HepG2 (cell line): Measurements from ENCODE around the gene HSPA1B. TPM values are rescaled to one million over a fixed set of nuclear protein-coding genes. Genes with fewer than 3 reads are reported as not detected.

ENCODE experiments used
- AGO1 ChIP-seq: fragments of 200-400 bp; formaldehyde crosslinking; IDR thresholded peaks from 2 replicates; pipeline ENCODE4 v1.6.1; 2017; ENCODE audit warnings: mild to moderate bottlenecking, low read depth, low read length, moderate library complexity; ENCODE audit not compliant: poor library complexity, severe bottlenecking
- BCLAF1 ChIP-seq: fragments of 450-650 bp; IDR thresholded peaks from 2 replicates; pipeline ENCODE4 v1.6.1; 2017; ENCODE audit warnings: mild to moderate bottlenecking
- CENPX ChIP-seq: sonication (generic); formaldehyde crosslinking; IDR thresholded peaks from 2 replicates; pipeline ENCODE4 v1.9.0; 2021; ENCODE audit warnings: mild to moderate bottlenecking, missing genetic modification reagents, moderate library complexity
- DZIP1 ChIP-seq: sonication (generic); formaldehyde crosslinking; IDR thresholded peaks from 2 replicates; pipeline ENCODE4 v1.5.0; 2020; ENCODE audit warnings: mild to moderate bottlenecking, missing genetic modification reagents
- GPBP1L1 ChIP-seq: sonication (generic); formaldehyde crosslinking; IDR thresholded peaks from 2 replicates; pipeline ENCODE4 v1.5.0; 2020; ENCODE audit warnings: mild to moderate bottlenecking, missing genetic modification reagents
- IRX3 ChIP-seq: sonication (generic); formaldehyde crosslinking; IDR thresholded peaks from 2 replicates; pipeline ENCODE4 v1.8.1; 2023; ENCODE audit warnings: mild to moderate bottlenecking, low read depth, missing genetic modification reagents, borderline replicate concordance
- KDM5B ChIP-seq: sonication (generic); formaldehyde crosslinking; IDR thresholded peaks from 2 replicates; pipeline ENCODE4 v1.4.0; 2020; ENCODE audit warnings: missing genetic modification reagents, mild to moderate bottlenecking, borderline replicate concordance
- PRDM10 ChIP-seq: sonication (generic); formaldehyde crosslinking; IDR thresholded peaks from 2 replicates; pipeline ENCODE4 v1.4.0; 2020; ENCODE audit warnings: low read depth, missing genetic modification reagents
- SRY ChIP-seq: sonication (generic); formaldehyde crosslinking; IDR thresholded peaks from 2 replicates; pipeline ENCODE4 v1.8.0; 2022; ENCODE audit warnings: mild to moderate bottlenecking, missing genetic modification reagents
- TFE3 ChIP-seq: IDR thresholded peaks from 2 replicates; pipeline ENCODE4 v1.6.1; 2016
- XRCC5 ChIP-seq: fragments of 200-400 bp; formaldehyde crosslinking; optimal IDR thresholded peaks from 2 replicates; pipeline ENCODE3; 2017; ENCODE audit warnings: mild to moderate bottlenecking, low read length
- ZNF12 ChIP-seq: sonication (generic); formaldehyde crosslinking; IDR thresholded peaks from 2 replicates; pipeline ENCODE4 v1.5.0; 2020; ENCODE audit warnings: missing genetic modification reagents
- ZNF335 ChIP-seq: sonication (generic); formaldehyde crosslinking; IDR thresholded peaks from 2 replicates; pipeline ENCODE4 v1.4.0; 2020; ENCODE audit warnings: missing genetic modification reagents
- ZNF460 ChIP-seq: sonication (generic); formaldehyde crosslinking; IDR thresholded peaks from 2 replicates; pipeline ENCODE4 v1.5.1; 2020; ENCODE audit warnings: missing genetic modification reagents, mild to moderate bottlenecking, borderline replicate concordance
- ZNF75D ChIP-seq: sonication (generic); formaldehyde crosslinking; IDR thresholded peaks from 2 replicates; pipeline ENCODE4 v1.8.1; 2023; ENCODE audit warnings: missing genetic modification reagents, mild to moderate bottlenecking, borderline replicate concordance
- ZNF841 ChIP-seq: sonication (generic); formaldehyde crosslinking; IDR thresholded peaks from 2 replicates; pipeline ENCODE4 v1.8.1; 2023; ENCODE audit warnings: missing genetic modification reagents, borderline replicate concordance
- polyA plus RNA-seq, 8 experiments: library from polyadenylated mRNA; depleted of rRNA in 3 of 8; stranded (reverse) in 7 of 8; unstranded in 1 of 8; fragments of >200 nt; fragmentation: Illumina TruSeq in 4 of 8; extraction: Trizol in 4 of 8; gene quantifications; 2 replicates each; pipeline versions ENCODE4 v1.2.1 to v1.2.3, GENCODE V29; 2011 to 2016; ENCODE audit warnings: low read depth in 4 of 8, missing spikeins in 1 of 8, mixed read lengths in 1 of 8; ENCODE audit not compliant: insufficient read depth in 1 of 8
- total RNA-seq, 5 experiments: library from RNA; depleted of rRNA; stranded (reverse); fragments of >200 nt; fragmentation: Illumina TruSeq; extraction: Trizol; gene quantifications; 2 replicates each; pipeline ENCODE4 v1.2.3, GENCODE V29; 2016; ENCODE audit warnings: low read depth in 1 of 5

HSPA1B gene
- total and polyA plus RNA-seq, 2 of the 13 experiments (the other 11 are each of a cell fraction or from before 2014, with no cell fraction given), result 26.0 to 186 TPM

GRCh38 chr6:31815025-31815838 is 12.3 kb upstream of the HSPA1B start, which contains the start of the genes HSPA1A and HSPA1L (continued):
- TF ChIP-seq ZNF75D (no peak), ZNF460 (no peak), SRY (CRISPR knock-in tag) (peak; percentile 67; the same call in 1 of the 2 replicates), CENPX (CRISPR knock-in tag) (no peak), PRDM10 (CRISPR knock-in tag) (no peak), ZNF335 (CRISPR knock-in tag) (peak; percentile 81; the same call in 1 of the 2 replicates), ZNF841 (CRISPR knock-in tag) (no peak), GPBP1L1 (CRISPR knock-in tag) (no peak), DZIP1 (no peak), KDM5B (CRISPR knock-in tag) (peak; percentile 65), XRCC5 (no peak), ZNF12 (CRISPR knock-in tag) (peak; percentile 34; the same call in 1 of the 2 replicates), AGO1 (no peak), BCLAF1 (no peak), TFE3 (no peak), IRX3 (CRISPR knock-in tag) (no peak)
